ENCODE results near the gene AMPD2.

The AMPD2 gene

DNA sequence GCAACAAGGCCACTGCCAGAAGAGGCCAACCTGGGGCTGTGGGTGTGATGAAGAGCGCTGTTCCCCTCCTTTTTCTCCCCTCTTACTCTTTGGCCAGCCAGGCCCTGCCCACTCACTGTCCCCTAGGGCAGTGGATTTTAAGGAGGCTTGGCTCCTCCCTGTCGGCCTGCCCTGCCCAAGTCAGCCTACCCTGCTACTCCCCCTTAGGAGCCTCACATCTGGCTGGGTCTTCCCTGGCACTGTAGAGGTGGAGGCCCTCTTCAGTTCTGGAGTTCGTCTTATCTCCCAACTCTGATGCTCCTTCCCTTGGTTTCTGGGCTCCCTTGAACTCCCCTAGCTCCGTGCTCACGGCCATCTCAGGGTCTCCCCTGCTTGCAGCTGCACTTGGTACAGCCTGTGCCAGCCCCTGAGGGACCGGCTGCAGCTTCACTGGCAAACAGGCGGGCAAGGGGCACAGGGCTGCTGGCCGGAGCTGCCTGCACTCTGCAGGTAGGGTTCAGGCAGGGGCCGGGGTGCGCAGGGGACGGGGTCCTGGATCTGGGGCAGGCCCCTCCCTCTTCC is 4.0 kb downstream of the AMPD2 start:
- Histone ChIP-seq H3K27ac (ENCODE audit: low read depth in 2 of 2, low read length in 2 of 2) (no peak overlapping the region), H3K27me3 (ENCODE audit: control insufficient read depth in 2 of 2, insufficient read depth in 2 of 2, low read length in 2 of 2) (no peaks in the 10 kb centered on the region), H3K9ac (ENCODE audit: low read depth in 1 of 2, low read length in 2 of 2) (no peak overlapping the region), H3K9me3 (ENCODE audit: control insufficient read depth in 2 of 2, low read length in 2 of 2) (no peaks in the 10 kb centered on the region), H3K4me1 (ENCODE audit: control insufficient read depth in 2 of 2, insufficient read depth in 2 of 2, low read length in 2 of 2) (peaks cover 24 to 34% of the 10 kb centered on the region in 2 donors), H3K36me3 (ENCODE audit: control insufficient read depth in 2 of 2, insufficient read depth in 2 of 2, low read length in 2 of 2) (peaks cover 20% of the 10 kb centered on the region in 2 donors), H3K4me3 (ENCODE audit: low read length in 2 of 2) (no peak overlapping the region)

DNA sequence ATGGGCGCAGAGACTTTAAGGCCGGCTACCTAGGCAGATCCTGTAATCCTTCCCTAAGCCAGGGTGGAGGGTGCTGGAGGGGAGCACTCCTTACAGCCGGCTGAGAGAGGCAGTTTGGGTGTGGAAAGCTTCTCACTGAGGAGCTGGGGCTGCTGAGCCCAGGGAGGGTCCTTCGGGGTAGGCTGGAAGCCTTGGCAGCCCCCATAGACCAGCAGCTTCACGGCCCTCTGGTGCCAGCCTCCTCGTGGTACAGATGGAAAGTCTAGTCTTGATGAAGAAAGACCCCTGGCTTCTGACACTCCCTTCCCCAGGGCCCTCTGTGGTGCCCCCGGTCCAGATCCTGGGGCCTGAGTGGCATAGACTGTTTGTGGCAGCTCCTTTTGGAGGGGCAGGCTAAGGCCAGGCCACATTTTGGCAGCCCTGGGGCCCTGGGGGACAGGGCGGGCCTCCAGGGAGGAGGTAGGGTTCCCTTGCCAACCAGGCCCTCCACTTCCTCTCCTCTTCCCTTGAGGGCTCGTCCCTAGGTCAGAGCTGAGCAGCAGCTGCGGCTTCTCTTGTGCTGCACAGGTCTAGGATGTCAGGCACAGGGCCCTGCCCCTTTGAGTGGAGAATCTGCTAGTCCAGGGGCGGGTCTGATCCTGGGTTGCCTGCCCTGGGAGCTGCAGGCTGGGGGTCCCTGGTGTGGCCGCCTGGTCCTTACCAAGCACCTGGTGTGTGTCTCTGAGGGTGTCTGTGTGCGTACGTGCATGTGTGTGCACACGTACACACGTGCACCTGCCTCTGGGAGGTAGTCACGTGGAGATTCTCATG is 4.8 kb downstream of the AMPD2 start:
- H3K4me3 ChIP-seq (ENCODE audit: low read length in 2 of 2): no peak overlapping the region
- H3K9me3 ChIP-seq (ENCODE audit: control insufficient read depth in 2 of 2, low read length in 2 of 2): no peaks in the 10 kb centered on the region
- peaks cover 19 to 26% of the 10 kb centered on the region in 2 donors for H3K4me1 ChIP-seq (ENCODE audit: control insufficient read depth in 2 of 2, insufficient read depth in 2 of 2, low read length in 2 of 2)
- no peak overlapping the region for H3K27ac ChIP-seq (ENCODE audit: low read depth in 2 of 2, low read length in 2 of 2)
- H3K9ac ChIP-seq (ENCODE audit: low read depth in 1 of 2, low read length in 2 of 2): no peak overlapping the region
- no peaks in the 10 kb centered on the region for H3K27me3 ChIP-seq (ENCODE audit: control insufficient read depth in 2 of 2, insufficient read depth in 2 of 2, low read length in 2 of 2)
- H3K36me3 ChIP-seq (ENCODE audit: control insufficient read depth in 2 of 2, insufficient read depth in 2 of 2, low read length in 2 of 2): peaks cover 25 to 28% of the 10 kb centered on the region in 2 donors

GRCh38 chr1:109625176-109625575 is 5.5 kb downstream of the AMPD2 start:
- Histone ChIP-seq H3K9ac (ENCODE audit: low read depth in 1 of 2, low read length in 2 of 2) (no peak overlapping the region), H3K4me1 (ENCODE audit: control insufficient read depth in 2 of 2, insufficient read depth in 2 of 2, low read length in 2 of 2) (peaks cover 14 to 21% of the 10 kb centered on the region in 2 donors), H3K27ac (ENCODE audit: low read depth in 2 of 2, low read length in 2 of 2) (no peak overlapping the region)

GRCh38 chr1:109625601-109626560 is 6.2 kb downstream of the AMPD2 start:
- peaks cover 13 to 20% of the 10 kb centered on the region in 2 donors for H3K4me1 ChIP-seq (ENCODE audit: control insufficient read depth in 2 of 2, insufficient read depth in 2 of 2, low read length in 2 of 2)
- no peak overlapping the region for H3K27ac ChIP-seq (ENCODE audit: low read depth in 2 of 2, low read length in 2 of 2)
- H3K27me3 ChIP-seq (ENCODE audit: control insufficient read depth in 2 of 2, insufficient read depth in 2 of 2, low read length in 2 of 2): no peaks in the 10 kb centered on the region
- peaks cover 31 to 38% of the 10 kb centered on the region in 2 donors for H3K36me3 ChIP-seq (ENCODE audit: control insufficient read depth in 2 of 2, insufficient read depth in 2 of 2, low read length in 2 of 2)
- H3K9me3 ChIP-seq (ENCODE audit: control insufficient read depth in 2 of 2, low read length in 2 of 2): no peaks in the 10 kb centered on the region
- no peak overlapping the region for H3K4me3 ChIP-seq (ENCODE audit: low read length in 2 of 2)
- H3K9ac ChIP-seq (ENCODE audit: low read depth in 1 of 2, low read length in 2 of 2): no peak overlapping the region

More at GRCh38 chr1:109625176-109625575, 5.5 kb downstream of the AMPD2 start:
- Histone ChIP-seq H3K27me3 (ENCODE audit: control insufficient read depth in 2 of 2, insufficient read depth in 2 of 2, low read length in 2 of 2) (no peaks in the 10 kb centered on the region), H3K9me3 (ENCODE audit: control insufficient read depth in 2 of 2, low read length in 2 of 2) (no peaks in the 10 kb centered on the region), H3K4me3 (ENCODE audit: low read length in 2 of 2) (no peak overlapping the region), H3K36me3 (ENCODE audit: control insufficient read depth in 2 of 2, insufficient read depth in 2 of 2, low read length in 2 of 2) (peaks cover 28 to 34% of the 10 kb centered on the region in 2 donors)

- no peak overlapping the region for H3K4me3 ChIP-seq (ENCODE audit: low read length in 2 of 2)
- peaks cover 40 to 42% of the 10 kb centered on the region in 2 donors for H3K36me3 ChIP-seq (ENCODE audit: control insufficient read depth in 2 of 2, insufficient read depth in 2 of 2, low read length in 2 of 2)
- no peaks in the 10 kb centered on the region for H3K9me3 ChIP-seq (ENCODE audit: control insufficient read depth in 2 of 2, low read length in 2 of 2)
- peaks cover 12 to 13% of the 10 kb centered on the region in 2 donors for H3K4me1 ChIP-seq (ENCODE audit: control insufficient read depth in 2 of 2, insufficient read depth in 2 of 2, low read length in 2 of 2)
- no peak overlapping the region for H3K27ac ChIP-seq (ENCODE audit: low read depth in 2 of 2, low read length in 2 of 2)
- H3K27me3 ChIP-seq (ENCODE audit: control insufficient read depth in 2 of 2, insufficient read depth in 2 of 2, low read length in 2 of 2): no peaks in the 10 kb centered on the region
- no peak overlapping the region for H3K9ac ChIP-seq (ENCODE audit: low read depth in 1 of 2, low read length in 2 of 2)
Observed at GRCh38 chr1:109626682-109627408, 7.2 kb downstream of the AMPD2 start.

DNA sequence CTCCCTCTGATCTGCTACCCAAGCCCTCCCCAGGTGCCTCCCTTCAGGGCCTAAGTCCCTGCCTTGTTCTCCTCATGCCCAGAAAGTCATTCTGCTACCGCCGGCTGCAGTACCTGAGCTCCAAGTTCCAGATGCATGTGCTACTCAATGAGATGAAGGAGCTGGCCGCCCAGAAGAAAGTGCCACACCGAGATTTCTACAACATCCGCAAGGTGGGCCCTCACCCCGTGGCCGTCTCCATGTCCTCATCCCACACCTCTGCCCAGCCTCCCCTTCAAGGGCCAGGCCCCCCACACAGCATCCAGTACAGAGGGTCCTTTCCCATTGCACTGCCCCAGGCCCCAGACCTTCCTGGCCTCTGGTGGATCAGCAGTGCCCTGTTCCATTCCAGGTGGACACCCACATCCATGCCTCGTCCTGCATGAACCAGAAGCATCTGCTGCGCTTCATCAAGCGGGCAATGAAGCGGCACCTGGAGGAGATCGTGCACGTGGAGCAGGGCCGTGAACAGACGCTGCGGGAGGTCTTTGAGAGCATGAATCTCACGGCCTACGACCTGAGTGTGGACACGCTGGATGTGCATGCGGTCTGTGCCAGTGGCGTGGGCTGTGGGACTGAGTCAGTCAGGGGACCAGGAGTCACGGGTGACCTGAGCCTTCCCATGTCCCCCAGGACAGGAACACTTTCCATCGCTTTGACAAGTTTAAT is 8.2 kb downstream of the AMPD2 start:
- Histone ChIP-seq H3K9me3 (ENCODE audit: control insufficient read depth in 2 of 2, low read length in 2 of 2) (no peaks in the 10 kb centered on the region), H3K4me1 (ENCODE audit: control insufficient read depth in 2 of 2, insufficient read depth in 2 of 2, low read length in 2 of 2) (peaks cover 9 to 14% of the 10 kb centered on the region in 2 donors), H3K36me3 (ENCODE audit: control insufficient read depth in 2 of 2, insufficient read depth in 2 of 2, low read length in 2 of 2) (peaks cover 42% of the 10 kb centered on the region in 2 donors), H3K4me3 (ENCODE audit: low read length in 2 of 2) (no peak overlapping the region), H3K27me3 (ENCODE audit: control insufficient read depth in 2 of 2, insufficient read depth in 2 of 2, low read length in 2 of 2) (no peaks in the 10 kb centered on the region), H3K27ac (ENCODE audit: low read depth in 2 of 2, low read length in 2 of 2) (no peak overlapping the region), H3K9ac (ENCODE audit: low read depth in 1 of 2, low read length in 2 of 2) (no peak overlapping the region)

DNA sequence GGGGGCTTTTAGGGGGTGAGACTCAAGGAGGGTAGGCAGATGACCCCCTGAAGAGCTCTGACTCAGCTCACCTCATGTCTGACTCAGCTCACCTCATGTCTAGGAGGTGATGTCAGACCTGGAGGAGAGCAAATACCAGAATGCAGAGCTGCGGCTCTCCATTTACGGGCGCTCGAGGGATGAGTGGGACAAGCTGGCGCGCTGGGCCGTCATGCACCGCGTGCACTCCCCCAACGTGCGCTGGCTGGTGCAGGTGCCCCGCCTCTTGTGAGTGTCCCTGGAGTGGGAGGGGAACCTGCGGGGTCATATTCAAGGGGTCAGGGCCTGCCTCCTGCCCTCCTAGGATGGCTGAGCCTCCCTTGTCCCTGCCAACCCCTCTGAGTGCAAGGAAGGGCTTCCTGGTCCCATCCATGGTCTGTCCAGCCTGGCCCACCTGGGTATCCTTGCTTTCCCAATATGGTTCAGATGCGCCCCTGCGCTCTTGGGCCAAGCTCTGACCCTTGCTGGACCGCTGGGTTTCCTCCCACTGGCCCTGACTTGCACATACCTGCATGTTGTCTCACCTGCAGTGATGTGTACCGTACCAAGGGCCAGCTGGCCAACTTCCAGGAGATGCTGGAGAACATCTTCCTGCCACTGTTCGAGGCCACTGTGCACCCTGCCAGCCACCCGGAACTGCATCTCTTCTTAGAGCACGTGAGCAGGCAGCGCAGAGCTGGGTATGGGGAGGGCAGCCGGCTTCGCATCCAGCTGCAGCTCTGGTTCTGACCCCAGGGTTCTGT is 9.1 kb downstream of the AMPD2 start:
- H3K27ac ChIP-seq (ENCODE audit: low read depth in 2 of 2, low read length in 2 of 2): no peak overlapping the region
- H3K4me1 ChIP-seq (ENCODE audit: control insufficient read depth in 2 of 2, insufficient read depth in 2 of 2, low read length in 2 of 2): peaks cover 4 to 12% of the 10 kb centered on the region in 2 donors
- no peak overlapping the region for H3K4me3 ChIP-seq (ENCODE audit: low read length in 2 of 2)
- H3K36me3 ChIP-seq (ENCODE audit: control insufficient read depth in 2 of 2, insufficient read depth in 2 of 2, low read length in 2 of 2): peaks cover 42% of the 10 kb centered on the region in 2 donors
- H3K27me3 ChIP-seq (ENCODE audit: control insufficient read depth in 2 of 2, insufficient read depth in 2 of 2, low read length in 2 of 2): no peaks in the 10 kb centered on the region
- no peaks in the 10 kb centered on the region for H3K9me3 ChIP-seq (ENCODE audit: control insufficient read depth in 2 of 2, low read length in 2 of 2)
- H3K9ac ChIP-seq (ENCODE audit: low read depth in 1 of 2, low read length in 2 of 2): no peak overlapping the region

GRCh38 chr1:109629372-109630030 is 9.9 kb downstream of the AMPD2 start:
- Histone ChIP-seq H3K36me3 (ENCODE audit: control insufficient read depth in 2 of 2, insufficient read depth in 2 of 2, low read length in 2 of 2) (peaks cover 42% of the 10 kb centered on the region in 2 donors), H3K27ac (ENCODE audit: low read depth in 2 of 2, low read length in 2 of 2) (no peak overlapping the region), H3K4me1 (ENCODE audit: control insufficient read depth in 2 of 2, insufficient read depth in 2 of 2, low read length in 2 of 2) (peaks cover 7 to 10% of the 10 kb centered on the region in 2 donors), H3K27me3 (ENCODE audit: control insufficient read depth in 2 of 2, insufficient read depth in 2 of 2, low read length in 2 of 2) (no peaks in the 10 kb centered on the region), H3K9ac (ENCODE audit: low read depth in 1 of 2, low read length in 2 of 2) (no peak overlapping the region), H3K4me3 (ENCODE audit: low read length in 2 of 2) (no peak overlapping the region), H3K9me3 (ENCODE audit: control insufficient read depth in 2 of 2, low read length in 2 of 2) (no peaks in the 10 kb centered on the region)

Data from mucosa of rectum (tissue), 2 donors.